SK-N-SH treated with all-trans-retinoic acid at 6 μM for 48 hours (cell line): ENCODE results near the gene PPM1D.
A peak's percentile ranks its signal among the peaks of the same experiment; 100 is the strongest.
"Not testable (repeated sequence)": the region's sequence is repeated elsewhere in the genome, so short reads cannot be mapped to it uniquely, and the experiment has no call there.

ENCODE experiments used
- ATAC-seq: fragments of 200-7000 bp; cut with Tn5 transposase; 3 replicates; pipeline ENCODE4 v1.9.1; 2020; ENCODE audit warnings: mild to moderate bottlenecking, moderate library complexity
- CSDC2 ChIP-seq: fragments of 250-450 bp; sonication (Bioruptor Pico); IDR thresholded peaks from 2 replicates; pipeline ENCODE4 v1.5.0; 2020; ENCODE audit warnings: mild to moderate bottlenecking, moderate library complexity
- ESRRG ChIP-seq: fragments of 250-450 bp; sonication (Bioruptor Pico); IDR thresholded peaks from 2 replicates; pipeline ENCODE4 v1.6.1; 2021; ENCODE audit warnings: mild to moderate bottlenecking
- GLIS3 ChIP-seq: fragments of 250-450 bp; sonication (Bioruptor Pico); IDR thresholded peaks from 2 replicates; pipeline ENCODE4 v1.5.0; 2020; ENCODE audit warnings: mild to moderate bottlenecking, moderate library complexity
- OSR1 ChIP-seq: fragments of 250-450 bp; sonication (Bioruptor Pico); IDR thresholded peaks from 2 replicates; pipeline ENCODE4 v1.8.0; 2022; ENCODE audit warnings: moderate library complexity, mild to moderate bottlenecking, inconsistent platforms
- PPARA ChIP-seq: fragments of 250-450 bp; sonication (Bioruptor Pico); IDR thresholded peaks from 2 replicates; pipeline ENCODE4 v1.5.0; 2020; ENCODE audit warnings: mild to moderate bottlenecking, borderline replicate concordance
- RARB ChIP-seq: fragments of 250-450 bp; sonication (Bioruptor Pico); IDR thresholded peaks from 2 replicates; pipeline ENCODE4 v1.8.0; 2021; ENCODE audit warnings: mild to moderate bottlenecking, moderate library complexity
- SNAI2 ChIP-seq: fragments of 250-450 bp; sonication (Bioruptor Pico); IDR thresholded peaks from 2 replicates; pipeline ENCODE4 v1.5.0; 2020; ENCODE audit warnings: mild to moderate bottlenecking, moderate library complexity
- TCF4 ChIP-seq: fragments of 250-450 bp; sonication (Bioruptor Pico); IDR thresholded peaks from 2 replicates; pipeline ENCODE4 v1.8.0; 2021; ENCODE audit warnings: mild to moderate bottlenecking, moderate library complexity, borderline replicate concordance
- TOX ChIP-seq: fragments of 250-450 bp; sonication (Bioruptor Pico); IDR thresholded peaks from 2 replicates; pipeline ENCODE4 v1.8.0; 2021; ENCODE audit warnings: mild to moderate bottlenecking, moderate library complexity, borderline replicate concordance
- ZC3H10 ChIP-seq: fragments of 250-450 bp; sonication (Bioruptor Pico); IDR thresholded peaks from 2 replicates; pipeline ENCODE4 v1.5.1; 2021; ENCODE audit warnings: mild to moderate bottlenecking, moderate library complexity
- ZFP3 ChIP-seq: fragments of 250-450 bp; sonication (Bioruptor Pico); IDR thresholded peaks from 2 replicates; pipeline ENCODE4 v1.5.0; 2020; ENCODE audit warnings: mild to moderate bottlenecking, moderate library complexity
- ZFP30 ChIP-seq: fragments of 450-650 bp; formaldehyde crosslinking; IDR thresholded peaks from 2 replicates; pipeline ENCODE4 v1.5.0; 2022; ENCODE audit warnings: mild to moderate bottlenecking, moderate library complexity
- ZNF565 ChIP-seq: fragments of 450-650 bp; formaldehyde crosslinking; conservative IDR thresholded peaks from 2 replicates; pipeline ENCODE4 v1.5.0; 2020; ENCODE audit warnings: low read depth, mild to moderate bottlenecking, moderate library complexity
- ZNF70 ChIP-seq: fragments of 450-650 bp; formaldehyde crosslinking; IDR thresholded peaks from 2 replicates; pipeline ENCODE4 v1.5.0; 2020; ENCODE audit warnings: mild to moderate bottlenecking, moderate library complexity
- ZNF8 ChIP-seq: fragments of 450-650 bp; formaldehyde crosslinking; IDR thresholded peaks from 2 replicates; pipeline ENCODE4 v1.5.0; 2020; ENCODE audit warnings: mild to moderate bottlenecking, moderate library complexity
- TF ChIP-seq, protein P1 (sequence below): fragments of 250-450 bp; sonication (Bioruptor Pico); IDR thresholded peaks from 2 replicates; pipeline ENCODE4 v1.5.1; 2020; ENCODE audit warnings: low read depth, mild to moderate bottlenecking, moderate library complexity
- TF ChIP-seq, protein P2 (sequence below): fragments of 250-450 bp; sonication (Bioruptor Pico); IDR thresholded peaks from 2 replicates; pipeline ENCODE4 v1.5.0; 2020; ENCODE audit warnings: mild to moderate bottlenecking, moderate library complexity

The PPM1D gene

DNA sequence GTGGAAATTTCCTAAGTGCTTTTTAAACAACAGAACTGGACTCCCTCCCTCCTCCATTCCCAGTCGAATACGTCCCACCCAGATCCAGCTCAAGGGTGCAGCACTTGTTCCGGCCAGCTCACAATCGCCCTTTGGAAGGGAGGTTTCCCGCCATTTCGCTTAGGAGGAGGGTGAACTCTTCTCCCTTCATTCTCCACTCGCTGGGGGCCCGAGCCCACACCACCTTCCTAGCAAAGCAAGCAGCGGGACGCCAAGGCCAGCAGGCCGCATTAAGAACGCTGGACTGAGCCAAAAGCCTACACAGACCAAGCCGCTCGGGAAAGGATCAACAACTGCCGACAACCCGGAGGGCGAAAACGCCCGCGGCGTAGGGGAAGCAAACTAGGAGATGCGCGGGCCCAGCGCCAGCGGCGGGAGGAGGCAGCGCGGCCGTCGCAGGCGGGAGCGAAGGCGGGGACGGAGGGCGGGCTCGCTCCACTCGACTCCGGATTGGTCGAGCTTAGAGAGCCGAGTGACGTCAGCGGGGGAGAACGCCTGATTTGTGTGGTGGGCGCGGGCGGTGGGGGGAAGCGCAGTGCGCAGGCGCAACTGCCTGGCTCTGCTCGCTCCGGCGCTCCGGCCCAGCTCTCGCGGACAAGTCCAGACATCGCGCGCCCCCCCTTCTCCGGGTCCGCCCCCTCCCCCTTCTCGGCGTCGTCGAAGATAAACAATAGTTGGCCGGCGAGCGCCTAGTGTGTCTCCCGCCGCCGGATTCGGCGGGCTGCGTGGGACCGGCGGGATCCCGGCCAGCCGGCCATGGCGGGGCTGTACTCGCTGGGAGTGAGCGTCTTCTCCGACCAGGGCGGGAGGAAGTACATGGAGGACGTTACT lies at the start of gene PPM1D:
Gene PPM1D, plus strand, starts transcription at position 574 of the 870 bp plus-strand sequence. Its CDS starts 222 bp downstream, at position 796.
- TF ChIP-seq SNAI2 (CRISPR knock-in tag) (no peak), ZFP3 (peak; percentile 31; the same call in 1 of the 2 replicates), GLIS3 (0 out of 2 replicates have a peak, but pooled peaks have one; percentile 12), ZNF565 (CRISPR knock-in tag) (0 out of 2 replicates have a peak, but pooled peaks have one; percentile 21), ZFP30 (CRISPR knock-in tag) (no peak), CSDC2 (0 out of 2 replicates have a peak, but pooled peaks have one; percentile 48)
- ATAC-seq: peak; percentile 87

DNA sequence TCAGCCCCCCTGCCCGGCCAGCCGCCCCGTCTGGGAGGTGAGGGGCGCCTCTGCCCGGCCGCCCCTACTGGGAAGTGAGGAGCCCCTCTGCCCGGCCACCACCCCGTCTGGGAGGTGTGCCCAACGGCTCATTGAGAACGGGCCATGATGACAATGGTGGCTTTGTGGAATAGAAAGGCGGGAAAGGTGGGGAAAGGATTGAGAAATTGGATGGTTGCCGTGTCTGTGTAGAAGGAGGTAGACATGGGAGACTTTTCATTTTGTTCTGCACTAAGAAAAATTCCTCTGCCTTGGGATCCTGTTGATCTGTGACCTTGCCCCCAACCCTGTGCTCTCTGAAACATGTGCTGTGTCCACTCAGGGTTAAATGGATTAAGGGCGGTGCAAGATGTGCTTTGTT lies 47.7 kb upstream of the PPM1D start:
- ATAC-seq: not testable (repeated sequence)

DNA sequence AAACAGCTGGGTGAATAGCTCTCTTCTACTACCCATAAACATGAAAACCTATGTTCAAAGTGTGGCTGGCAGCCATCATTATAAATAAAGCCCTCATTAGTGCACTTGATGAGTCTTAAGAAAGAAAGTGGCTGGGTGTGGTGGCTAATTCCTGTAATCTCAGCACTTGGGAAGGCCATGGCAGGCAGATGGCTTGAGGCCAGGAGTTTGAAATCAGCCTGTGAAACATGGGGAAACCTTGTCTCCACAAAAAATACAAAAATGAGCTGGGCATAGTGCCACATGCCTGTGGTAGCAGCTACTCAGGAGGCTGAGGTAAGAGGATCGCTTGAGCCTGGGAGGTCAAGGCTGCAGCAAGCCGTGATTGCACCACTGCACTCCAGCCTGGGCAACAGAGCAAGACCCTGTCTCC lies 45.6 kb upstream of the PPM1D start:
- TF ChIP-seq ZFP3 (no peak), ESRRG (CRISPR knock-in tag) (no peak), ZNF8 (CRISPR knock-in tag) (peak; percentile 27; the same call in 1 of the 2 replicates)
- ATAC-seq: peak; percentile 63; the same call in 2 of the 3 replicates

DNA sequence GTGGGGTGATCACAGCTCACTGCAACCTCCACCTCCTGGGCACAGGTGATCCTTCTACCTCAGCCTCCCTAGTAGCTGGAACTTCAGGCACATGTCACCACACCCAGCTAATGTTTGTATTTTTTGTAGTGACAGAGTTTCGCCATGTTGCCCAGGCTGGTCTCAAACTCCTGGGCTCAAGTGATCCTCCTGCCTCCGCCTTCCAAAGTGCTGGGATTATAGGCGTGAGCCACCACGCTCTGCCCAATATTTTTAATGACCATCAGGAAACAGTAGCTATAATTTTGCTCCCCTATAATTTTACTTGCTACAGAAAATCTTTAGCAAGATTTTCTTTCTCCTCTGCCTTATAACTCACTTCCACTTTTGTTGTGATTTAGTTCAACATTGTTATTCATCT lies 44.2 kb upstream of the PPM1D start:
- ATAC-seq: no peak
- TF ChIP-seq ZNF8 (CRISPR knock-in tag) (no peak), ESRRG (CRISPR knock-in tag) (no peak), TCF4 (CRISPR knock-in tag) (no peak), TOX (CRISPR knock-in tag) (no peak), ZC3H10 (CRISPR knock-in tag) (no peak), ZNF70 (no peak), SNAI2 (CRISPR knock-in tag) (no peak)
- TF ChIP-seq, protein P1, sequence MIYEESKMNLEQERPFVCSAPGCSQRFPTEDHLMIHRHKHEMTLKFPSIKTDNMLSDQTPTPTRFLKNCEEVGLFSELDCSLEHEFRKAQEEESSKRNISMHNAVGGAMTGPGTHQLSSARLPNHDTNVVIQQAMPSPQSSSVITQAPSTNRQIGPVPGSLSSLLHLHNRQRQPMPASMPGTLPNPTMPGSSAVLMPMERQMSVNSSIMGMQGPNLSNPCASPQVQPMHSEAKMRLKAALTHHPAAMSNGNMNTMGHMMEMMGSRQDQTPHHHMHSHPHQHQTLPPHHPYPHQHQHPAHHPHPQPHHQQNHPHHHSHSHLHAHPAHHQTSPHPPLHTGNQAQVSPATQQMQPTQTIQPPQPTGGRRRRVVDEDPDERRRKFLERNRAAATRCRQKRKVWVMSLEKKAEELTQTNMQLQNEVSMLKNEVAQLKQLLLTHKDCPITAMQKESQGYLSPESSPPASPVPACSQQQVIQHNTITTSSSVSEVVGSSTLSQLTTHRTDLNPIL (CRISPR knock-in tag): no peak

DNA sequence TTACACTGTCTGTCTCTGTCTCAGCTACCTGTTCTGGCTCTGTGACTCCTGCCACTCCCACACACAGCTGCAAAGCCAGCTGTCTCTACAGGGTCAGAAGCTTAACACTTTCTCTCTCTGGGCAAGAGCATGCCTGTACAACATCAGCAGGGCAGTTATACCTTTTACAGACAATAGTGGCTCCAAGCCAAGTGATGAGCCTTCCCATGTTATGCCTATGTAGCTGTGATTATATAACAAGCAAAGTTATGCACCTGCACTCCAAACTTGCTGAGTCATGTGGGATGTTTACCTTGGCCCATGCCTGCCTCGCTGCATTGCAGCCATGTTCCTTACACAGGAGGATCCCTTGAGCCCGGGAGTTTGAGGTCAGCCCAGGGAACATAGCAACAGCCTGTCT lies 42.2 kb upstream of the PPM1D start:
- ATAC-seq: no peak
- TF ChIP-seq, protein P1 (CRISPR knock-in tag): no peak
- no peak for TF ChIP-seq ZC3H10 (CRISPR knock-in tag)
- TF ChIP-seq TCF4 (CRISPR knock-in tag): no peak
- TF ChIP-seq ZNF8 (CRISPR knock-in tag): no peak
- TF ChIP-seq, protein P2, sequence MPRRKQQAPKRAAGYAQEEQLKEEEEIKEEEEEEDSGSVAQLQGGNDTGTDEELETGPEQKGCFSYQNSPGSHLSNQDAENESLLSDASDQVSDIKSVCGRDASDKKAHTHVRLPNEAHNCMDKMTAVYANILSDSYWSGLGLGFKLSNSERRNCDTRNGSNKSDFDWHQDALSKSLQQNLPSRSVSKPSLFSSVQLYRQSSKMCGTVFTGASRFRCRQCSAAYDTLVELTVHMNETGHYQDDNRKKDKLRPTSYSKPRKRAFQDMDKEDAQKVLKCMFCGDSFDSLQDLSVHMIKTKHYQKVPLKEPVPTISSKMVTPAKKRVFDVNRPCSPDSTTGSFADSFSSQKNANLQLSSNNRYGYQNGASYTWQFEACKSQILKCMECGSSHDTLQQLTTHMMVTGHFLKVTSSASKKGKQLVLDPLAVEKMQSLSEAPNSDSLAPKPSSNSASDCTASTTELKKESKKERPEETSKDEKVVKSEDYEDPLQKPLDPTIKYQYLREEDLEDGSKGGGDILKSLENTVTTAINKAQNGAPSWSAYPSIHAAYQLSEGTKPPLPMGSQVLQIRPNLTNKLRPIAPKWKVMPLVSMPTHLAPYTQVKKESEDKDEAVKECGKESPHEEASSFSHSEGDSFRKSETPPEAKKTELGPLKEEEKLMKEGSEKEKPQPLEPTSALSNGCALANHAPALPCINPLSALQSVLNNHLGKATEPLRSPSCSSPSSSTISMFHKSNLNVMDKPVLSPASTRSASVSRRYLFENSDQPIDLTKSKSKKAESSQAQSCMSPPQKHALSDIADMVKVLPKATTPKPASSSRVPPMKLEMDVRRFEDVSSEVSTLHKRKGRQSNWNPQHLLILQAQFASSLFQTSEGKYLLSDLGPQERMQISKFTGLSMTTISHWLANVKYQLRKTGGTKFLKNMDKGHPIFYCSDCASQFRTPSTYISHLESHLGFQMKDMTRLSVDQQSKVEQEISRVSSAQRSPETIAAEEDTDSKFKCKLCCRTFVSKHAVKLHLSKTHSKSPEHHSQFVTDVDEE (CRISPR knock-in tag): no peak
- no peak for TF ChIP-seq PPARA (CRISPR knock-in tag)
- no peak for TF ChIP-seq ZFP3
- TF ChIP-seq ESRRG (CRISPR knock-in tag): no peak
- TF ChIP-seq ZNF565 (CRISPR knock-in tag): no peak
- no peak for TF ChIP-seq SNAI2 (CRISPR knock-in tag)

DNA sequence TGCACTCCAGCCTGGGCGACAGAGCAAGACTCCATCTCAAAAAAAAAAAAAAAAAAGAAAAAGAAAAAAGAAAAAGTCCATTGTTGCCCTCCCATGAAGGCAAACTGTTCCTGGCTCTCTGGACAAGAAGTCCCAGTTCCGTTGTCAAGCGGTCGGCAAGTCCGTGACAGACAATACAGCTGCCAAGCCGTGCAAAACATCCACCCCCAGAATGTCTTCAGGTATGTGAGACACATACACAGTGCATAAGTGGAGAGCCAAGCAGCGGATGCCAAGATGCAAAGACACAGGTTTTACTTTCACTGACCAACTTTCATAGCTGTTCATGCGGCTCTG lies 40.4 kb upstream of the PPM1D start:
- no peak for TF ChIP-seq PPARA (CRISPR knock-in tag)
- no peak for TF ChIP-seq ZNF8 (CRISPR knock-in tag)
- TF ChIP-seq OSR1 (CRISPR knock-in tag): no peak
- TF ChIP-seq CSDC2: no peak
- TF ChIP-seq RARB (CRISPR knock-in tag): no peak
- TF ChIP-seq ESRRG (CRISPR knock-in tag): no peak
- TF ChIP-seq, protein P2 (CRISPR knock-in tag): no peak
- TF ChIP-seq, all 23 proteins: peak for 0
- ATAC-seq: no peak
